Liver (tissue), 9 donors: ENCODE measurements around the gene ADGRF4. TPM values are rescaled to one million over a fixed set of nuclear protein-coding genes. Genes with fewer than 3 reads are reported as not detected.

Source experiments
- DNase-seq: peaks from one replicate; pipeline ENCODE4 v3.0.0-alpha.2; 2017; ENCODE audit warnings: low spot score
- H3K27ac ChIP-seq, 2 donors: one replicate each; pipeline ENCODE4 v1.7.0; 2013; ENCODE audit warnings: inconsistent platforms in 2 of 2, low read length in 2 of 2, control low read depth in 1 of 2, low read depth in 1 of 2, mild to moderate bottlenecking in 1 of 2
- H3K27me3 ChIP-seq, 4 donors: one replicate each; pipeline versions ENCODE4 v1.6.1 to v1.7.0; 2013; ENCODE audit warnings: low read length in 3 of 4, inconsistent platforms in 1 of 4, mild to moderate bottlenecking in 1 of 4, moderate library complexity in 1 of 4; ENCODE audit not compliant: control insufficient read depth in 4 of 4, insufficient read depth in 4 of 4
- H3K36me3 ChIP-seq, 4 donors: one replicate each; pipeline versions ENCODE4 v1.6.1 to v1.7.0; 2013; ENCODE audit warnings: low read length in 3 of 4, mild to moderate bottlenecking in 3 of 4, low read depth in 1 of 4, moderate library complexity in 1 of 4; ENCODE audit not compliant: control insufficient read depth in 4 of 4, insufficient read depth in 3 of 4
- H3K4me1 ChIP-seq, 4 donors: one replicate each; pipeline versions ENCODE4 v1.6.1 to v1.7.0; 2013; ENCODE audit warnings: low read length in 3 of 4, mild to moderate bottlenecking in 3 of 4, moderate library complexity in 1 of 4; ENCODE audit not compliant: control insufficient read depth in 4 of 4, insufficient read depth in 4 of 4
- H3K4me3 ChIP-seq, 3 donors: one replicate each; pipeline versions ENCODE4 v1.6.1 to v1.7.0; 2013; ENCODE audit warnings: low read length in 3 of 3, control low read depth in 1 of 3, low read depth in 1 of 3, mild to moderate bottlenecking in 1 of 3
- H3K9ac ChIP-seq, 2 donors: one replicate each; pipeline ENCODE4 v1.7.0; 2013; ENCODE audit warnings: low read length in 2 of 2, mild to moderate bottlenecking in 2 of 2, moderate library complexity in 2 of 2, control low read depth in 1 of 2, low read depth in 1 of 2
- H3K9me3 ChIP-seq, 4 donors: one replicate each; pipeline versions ENCODE4 v1.6.1 to v1.7.0; 2013; ENCODE audit warnings: low read length in 3 of 4; ENCODE audit not compliant: control insufficient read depth in 4 of 4
- ATF3 ChIP-seq: IDR thresholded peaks from 2 replicates; pipeline ENCODE4 v1.6.1; 2016; ENCODE audit warnings: antibody characterized with exemption
- EGR1 ChIP-seq, 2 donors: IDR thresholded peaks; 2 replicates each; pipeline ENCODE4 v1.6.1; 2016 to 2018; ENCODE audit warnings: antibody characterized with exemption in 2 of 2, low read depth in 2 of 2
- FOXA1 ChIP-seq: IDR thresholded peaks from 2 replicates; pipeline ENCODE4 v1.6.1; 2016; ENCODE audit warnings: antibody characterized with exemption
- FOXA2 ChIP-seq: IDR thresholded peaks from 2 replicates; pipeline ENCODE4 v1.6.1; 2016; ENCODE audit warnings: antibody characterized with exemption
- GABPA ChIP-seq, 2 donors: IDR thresholded peaks in 1 of 2; conservative IDR thresholded peaks in 1 of 2; 2 replicates each; pipeline ENCODE4 v1.6.1; 2016; ENCODE audit warnings: antibody characterized with exemption in 2 of 2, mild to moderate bottlenecking in 1 of 2, moderate library complexity in 1 of 2
- HNF4A ChIP-seq, 2 donors: conservative IDR thresholded peaks; 2 replicates each; pipeline ENCODE4 v1.6.1; 2016; ENCODE audit warnings: antibody characterized with exemption in 2 of 2, mild to moderate bottlenecking in 2 of 2
- HNF4G ChIP-seq: IDR thresholded peaks from 2 replicates; pipeline ENCODE4 v1.6.1; 2016; ENCODE audit warnings: antibody characterized with exemption
- JUND ChIP-seq, 2 donors: IDR thresholded peaks; 2 replicates each; pipeline ENCODE4 v1.6.1; 2016; ENCODE audit warnings: antibody characterized with exemption in 2 of 2
- NR2F2 ChIP-seq: IDR thresholded peaks from 2 replicates; pipeline ENCODE4 v1.6.1; 2016; ENCODE audit warnings: antibody characterized with exemption
- RAD21 ChIP-seq, 2 donors: IDR thresholded peaks; 2 replicates each; pipeline ENCODE4 v1.6.1; 2016; ENCODE audit warnings: antibody characterized with exemption in 2 of 2, mild to moderate bottlenecking in 2 of 2
- SP1 ChIP-seq: IDR thresholded peaks from 2 replicates; pipeline ENCODE4 v1.6.1; 2018; ENCODE audit warnings: antibody characterized with exemption, mild to moderate bottlenecking
- YY1 ChIP-seq: IDR thresholded peaks from 2 replicates; pipeline ENCODE4 v1.6.1; 2016; ENCODE audit warnings: antibody characterized with exemption, mild to moderate bottlenecking
- ZBTB33 ChIP-seq: IDR thresholded peaks from 2 replicates; pipeline ENCODE4 v1.6.1; 2016; ENCODE audit warnings: antibody characterized with exemption
- WGBS: extraction: QIAGEN DNeasy Blood & Tissue Kit; methylation state at CpG from one replicate; pipeline ENCODE4 v1.1.7; 2013; 5-methylcytosine and 5-hydroxymethylcytosine counted together
- polyA plus RNA-seq, 2 donors: library from polyadenylated mRNA; stranded (reverse) in 1 of 2; unstranded in 1 of 2; fragments of 200-250 nt in 1 of 2; fragments of >200 nt in 1 of 2; fragmentation: Nextera tagmentation in 1 of 2; extraction: Ambion mirVana in 1 of 2; gene quantifications; one replicate each; pipeline versions ENCODE4 v1.2.1 to v1.2.3, GENCODE V29; 2013 to 2015
- total RNA-seq, 2 donors: library from RNA; depleted of rRNA; stranded (reverse); fragments of >200 nt; gene quantifications; one replicate each; pipeline ENCODE4 v1.2.3, GENCODE V29; 2014
- TF ChIP-seq, protein P1 (sequence below): IDR thresholded peaks from 2 replicates; pipeline ENCODE4 v1.6.1; 2016; ENCODE audit warnings: antibody characterized with exemption, mild to moderate bottlenecking
- TF ChIP-seq, protein P2 (sequence below): fragments of 150-350 bp; IDR thresholded peaks from 2 replicates; pipeline ENCODE4 v1.5.1; 2017; ENCODE audit warnings: improper control_type of control experiment, low read depth, low read length; ENCODE audit not compliant: missing input control
- TF ChIP-seq, protein P3 (sequence below): IDR thresholded peaks from 2 replicates; pipeline ENCODE4 v1.6.1; 2016; ENCODE audit warnings: antibody characterized with exemption
- donor health status: healthy.
- donor health status: healthy.
- donor health status: healthy.
- donor health status: healthy.
- donor health status: healthy.

The ADGRF4 gene
- total and polyA plus RNA-seq, 4 donors, result not detected

DNA sequence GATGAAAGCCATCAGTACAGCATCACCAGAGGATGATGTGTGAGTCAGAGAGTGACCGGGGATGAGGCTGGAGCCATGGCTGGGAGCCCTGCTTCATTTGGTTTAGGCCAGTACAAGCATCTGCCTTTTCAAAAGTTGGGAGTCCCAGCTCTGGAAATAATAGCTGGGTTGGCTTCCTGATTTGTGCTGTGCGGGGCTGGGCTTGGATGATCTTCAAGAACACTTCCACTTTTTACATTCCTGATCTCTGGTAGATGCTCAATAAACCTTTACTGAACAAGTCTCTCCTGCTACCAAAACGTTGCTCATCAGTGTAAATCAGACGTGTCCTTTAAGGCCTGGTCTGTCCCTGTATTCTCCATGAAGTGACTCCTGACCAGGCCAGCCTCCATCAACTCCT, 44.1 kb upstream of the ADGRF4 start:
- 87% methylated on average over 4 of the region's 4 CpGs for WGBS
- H3K4me3 ChIP-seq, result no peak overlapping the region
- no peaks in the 10 kb centered on the region for H3K36me3 ChIP-seq
- H3K9me3 ChIP-seq, result no peaks in the 10 kb centered on the region
- no peak overlapping the region for H3K9ac ChIP-seq
- no peak overlapping the region for H3K27ac ChIP-seq
- TF ChIP-seq FOXA1 (no peak), ZBTB33 (no peak), SP1 (no peak), RAD21 (IDR thresholded peaks at IDR 0.05) (no peak), EGR1 (IDR thresholded peaks at IDR 0.05; ENCODE audit: low read depth in 2 of 2) (no peak), HNF4A (conservative IDR thresholded peaks at IDR 0.05) (no peak), ATF3 (no peak), NR2F2 (no peak), FOXA2 (no peak), JUND (IDR thresholded peaks at IDR 0.05) (no peak), GABPA (IDR thresholded peaks at IDR 0.05 in 1 of 2, conservative IDR thresholded peaks at IDR 0.05 in 1 of 2) (no peak), YY1 (no peak), HNF4G (no peak)
- TF ChIP-seq, protein P1, sequence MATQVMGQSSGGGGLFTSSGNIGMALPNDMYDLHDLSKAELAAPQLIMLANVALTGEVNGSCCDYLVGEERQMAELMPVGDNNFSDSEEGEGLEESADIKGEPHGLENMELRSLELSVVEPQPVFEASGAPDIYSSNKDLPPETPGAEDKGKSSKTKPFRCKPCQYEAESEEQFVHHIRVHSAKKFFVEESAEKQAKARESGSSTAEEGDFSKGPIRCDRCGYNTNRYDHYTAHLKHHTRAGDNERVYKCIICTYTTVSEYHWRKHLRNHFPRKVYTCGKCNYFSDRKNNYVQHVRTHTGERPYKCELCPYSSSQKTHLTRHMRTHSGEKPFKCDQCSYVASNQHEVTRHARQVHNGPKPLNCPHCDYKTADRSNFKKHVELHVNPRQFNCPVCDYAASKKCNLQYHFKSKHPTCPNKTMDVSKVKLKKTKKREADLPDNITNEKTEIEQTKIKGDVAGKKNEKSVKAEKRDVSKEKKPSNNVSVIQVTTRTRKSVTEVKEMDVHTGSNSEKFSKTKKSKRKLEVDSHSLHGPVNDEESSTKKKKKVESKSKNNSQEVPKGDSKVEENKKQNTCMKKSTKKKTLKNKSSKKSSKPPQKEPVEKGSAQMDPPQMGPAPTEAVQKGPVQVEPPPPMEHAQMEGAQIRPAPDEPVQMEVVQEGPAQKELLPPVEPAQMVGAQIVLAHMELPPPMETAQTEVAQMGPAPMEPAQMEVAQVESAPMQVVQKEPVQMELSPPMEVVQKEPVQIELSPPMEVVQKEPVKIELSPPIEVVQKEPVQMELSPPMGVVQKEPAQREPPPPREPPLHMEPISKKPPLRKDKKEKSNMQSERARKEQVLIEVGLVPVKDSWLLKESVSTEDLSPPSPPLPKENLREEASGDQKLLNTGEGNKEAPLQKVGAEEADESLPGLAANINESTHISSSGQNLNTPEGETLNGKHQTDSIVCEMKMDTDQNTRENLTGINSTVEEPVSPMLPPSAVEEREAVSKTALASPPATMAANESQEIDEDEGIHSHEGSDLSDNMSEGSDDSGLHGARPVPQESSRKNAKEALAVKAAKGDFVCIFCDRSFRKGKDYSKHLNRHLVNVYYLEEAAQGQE, result no peak
- TF ChIP-seq, protein P2, sequence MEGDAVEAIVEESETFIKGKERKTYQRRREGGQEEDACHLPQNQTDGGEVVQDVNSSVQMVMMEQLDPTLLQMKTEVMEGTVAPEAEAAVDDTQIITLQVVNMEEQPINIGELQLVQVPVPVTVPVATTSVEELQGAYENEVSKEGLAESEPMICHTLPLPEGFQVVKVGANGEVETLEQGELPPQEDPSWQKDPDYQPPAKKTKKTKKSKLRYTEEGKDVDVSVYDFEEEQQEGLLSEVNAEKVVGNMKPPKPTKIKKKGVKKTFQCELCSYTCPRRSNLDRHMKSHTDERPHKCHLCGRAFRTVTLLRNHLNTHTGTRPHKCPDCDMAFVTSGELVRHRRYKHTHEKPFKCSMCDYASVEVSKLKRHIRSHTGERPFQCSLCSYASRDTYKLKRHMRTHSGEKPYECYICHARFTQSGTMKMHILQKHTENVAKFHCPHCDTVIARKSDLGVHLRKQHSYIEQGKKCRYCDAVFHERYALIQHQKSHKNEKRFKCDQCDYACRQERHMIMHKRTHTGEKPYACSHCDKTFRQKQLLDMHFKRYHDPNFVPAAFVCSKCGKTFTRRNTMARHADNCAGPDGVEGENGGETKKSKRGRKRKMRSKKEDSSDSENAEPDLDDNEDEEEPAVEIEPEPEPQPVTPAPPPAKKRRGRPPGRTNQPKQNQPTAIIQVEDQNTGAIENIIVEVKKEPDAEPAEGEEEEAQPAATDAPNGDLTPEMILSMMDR, result no peak
- TF ChIP-seq, protein P3, sequence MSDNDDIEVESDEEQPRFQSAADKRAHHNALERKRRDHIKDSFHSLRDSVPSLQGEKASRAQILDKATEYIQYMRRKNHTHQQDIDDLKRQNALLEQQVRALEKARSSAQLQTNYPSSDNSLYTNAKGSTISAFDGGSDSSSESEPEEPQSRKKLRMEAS, result no peak
- no peak for DNase-seq
- no peaks in the 10 kb centered on the region for H3K4me1 ChIP-seq
- H3K27me3 ChIP-seq, result peaks cover 0 to 2% (median 0%) of the 10 kb centered on the region in 4 donors
